ENCODE data around the gene SLC25A4.
"Not testable (repeated sequence)": the region's sequence is repeated elsewhere in the genome, so short reads cannot be mapped to it uniquely, and the experiment has no call there.

Gene SLC25A4

DNA sequence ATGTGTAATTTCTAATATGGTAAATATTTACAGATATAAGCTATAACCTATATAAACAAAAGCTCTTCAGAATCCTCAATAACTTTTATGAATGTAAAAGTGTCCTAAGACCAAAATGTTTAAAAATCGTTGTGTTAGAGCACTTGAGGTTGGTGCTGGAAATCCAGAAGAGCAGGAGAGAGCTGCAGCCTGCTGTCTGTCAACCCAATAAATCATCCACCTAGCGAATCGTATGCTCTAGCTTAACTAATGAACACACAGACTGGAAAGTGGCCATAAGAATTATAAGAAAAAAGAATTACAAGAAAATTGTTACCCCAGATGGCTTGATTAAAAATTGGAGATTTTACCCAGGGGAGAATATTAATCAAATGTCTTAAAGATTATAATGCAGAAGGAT is 43.7 kb downstream of the SLC25A4 start:
- DNase-seq: no peak

DNA sequence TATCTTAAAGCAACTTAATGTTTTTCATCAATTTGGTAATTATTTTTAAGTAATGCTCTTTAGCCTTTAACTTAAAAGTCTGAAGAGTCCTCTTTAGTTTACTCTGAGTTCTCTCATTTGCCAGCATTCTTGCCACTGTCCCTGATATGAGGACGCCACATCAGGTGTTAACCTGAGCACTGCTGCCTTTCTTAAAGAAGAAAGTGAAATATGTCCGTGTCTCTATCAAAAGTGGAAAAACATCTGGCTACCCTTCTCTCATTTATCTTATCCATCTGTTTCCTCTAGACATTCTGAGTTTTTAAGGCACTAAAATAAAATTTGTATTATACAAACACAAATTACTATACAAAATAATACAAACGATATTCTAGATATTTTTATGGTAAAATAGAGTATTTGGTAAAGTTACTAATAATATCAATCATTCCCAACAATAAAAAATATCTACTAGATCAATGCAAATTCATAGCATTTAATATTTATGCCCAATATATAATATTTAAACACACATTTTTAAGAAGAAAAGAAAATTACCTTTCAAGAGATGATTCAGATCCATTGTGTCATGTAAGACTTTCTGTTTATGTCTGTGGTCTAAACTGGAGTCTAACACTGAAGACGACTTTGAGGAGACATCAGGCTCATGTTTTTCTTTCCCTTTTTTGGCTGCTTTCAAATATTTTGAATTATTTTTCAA is 46.7 kb downstream of the SLC25A4 start:
- DNase-seq: no peak

GRCh38 chr4:185190306-185190856 is 47.3 kb downstream of the SLC25A4 start:
- DNase-seq: no peak

GRCh38 chr4:185192059-185192458 is 49.0 kb downstream of the SLC25A4 start:
- DNase-seq: no peak

GRCh38 chr4:185194924-185195888 is 52.1 kb downstream of the SLC25A4 start:
- no peak for DNase-seq

- DNase-seq: no peak
Measured at GRCh38 chr4:185196437-185196836, 53.4 kb downstream of the SLC25A4 start.

- not testable (repeated sequence) for DNase-seq
Measured at GRCh38 chr4:185198189-185198588, 55.1 kb downstream of the SLC25A4 start.

All from stimulated activated naive CD4-positive, alpha-beta T cell treated with Interleukin-2 at 50 U/mL for 16 hours (primary cell).